ENCODE data around the gene MARCHF7. TPM values are rescaled to one million over a fixed set of nuclear protein-coding genes. Genes with fewer than 3 reads are reported as not detected.

MARCHF7 gene
- total and polyA plus RNA-seq, 2 experiments from 2014 or later: 71.2 to 166 TPM

GRCh38 chr2:159728629-159729028 lies 16.3 kb downstream of the MARCHF7 start:
- H3K36me3 ChIP-seq (replicated peaks; ENCODE audit: insufficient read depth, low read depth): peaks cover 2% of the 10 kb centered on the region
- H3K27ac ChIP-seq: no peak overlapping the region
- TF ChIP-seq EZH2 (IDR thresholded peaks at IDR 0.05; ENCODE audit: borderline replicate concordance): no peak
- no peak for TF ChIP-seq CTCF (IDR thresholded peaks at IDR 0.05; ENCODE audit: poor library complexity)
- TF ChIP-seq EZH2phosphoT487 (IDR thresholded peaks at IDR 0.05; ENCODE audit: low read depth, severe bottlenecking, unreplicated experiment): no peak
- H3K4me1 ChIP-seq (ENCODE audit: insufficient read depth): no peaks in the 10 kb centered on the region
- H3K9me2 ChIP-seq (replicated peaks; ENCODE audit: insufficient read depth): no peaks in the 10 kb centered on the region
- H3K79me2 ChIP-seq: peaks cover 98% of the 10 kb centered on the region
- DNase-seq (ENCODE audit: low spot score): no peak
- no peak overlapping the region for H3K4me3 ChIP-seq
- no peak overlapping the region for H2AFZ ChIP-seq
- peaks cover 90% of the 10 kb centered on the region for H4K20me1 ChIP-seq (ENCODE audit: insufficient read depth, poor library complexity, severe bottlenecking)
- H3K4me2 ChIP-seq: no peak overlapping the region
- H3K27me3 ChIP-seq: no peaks in the 10 kb centered on the region
- H3K9me3 ChIP-seq (ENCODE audit: low read depth): no peaks in the 10 kb centered on the region
- 87% methylated on average over 3 of the region's 3 CpGs for WGBS (ENCODE audit: low lambda C conversion rate, missing lambda C conversion rate)

DNA sequence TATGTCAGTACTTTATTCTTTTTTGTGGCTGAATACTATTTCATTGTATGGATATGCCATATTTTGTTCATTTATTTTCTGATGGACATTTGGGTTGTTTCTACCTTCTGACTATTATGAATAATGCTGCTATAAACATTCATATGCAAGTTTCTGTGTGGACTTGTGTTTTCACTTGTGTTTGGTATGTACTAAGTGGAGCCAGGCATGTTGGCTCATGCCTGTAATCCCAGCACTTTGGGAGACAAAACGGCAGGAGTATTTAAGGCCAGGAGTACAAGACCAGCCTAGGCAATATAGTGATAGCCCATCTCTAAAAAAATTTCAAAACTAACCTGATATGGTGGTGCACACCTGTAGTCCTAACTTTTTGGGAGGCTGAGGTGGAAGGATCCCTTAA lies 23.3 kb downstream of the MARCHF7 start:
- no peak overlapping the region for H3K4me2 ChIP-seq
- H3K4me1 ChIP-seq (ENCODE audit: insufficient read depth): no peaks in the 10 kb centered on the region
- H3K27me3 ChIP-seq: no peaks in the 10 kb centered on the region
- H3K9me3 ChIP-seq (ENCODE audit: low read depth): no peaks in the 10 kb centered on the region
- WGBS (ENCODE audit: low lambda C conversion rate, missing lambda C conversion rate): 100% methylated on average over 1 of the region's 1 CpG
- peaks cover 98% of the 10 kb centered on the region for H3K79me2 ChIP-seq
- H3K4me3 ChIP-seq: no peak overlapping the region
- H2AFZ ChIP-seq: no peak overlapping the region
- H4K20me1 ChIP-seq (ENCODE audit: insufficient read depth, poor library complexity, severe bottlenecking): peaks cover 55% of the 10 kb centered on the region
- DNase-seq (ENCODE audit: low spot score): no peak
- no peaks in the 10 kb centered on the region for H3K9me2 ChIP-seq (replicated peaks; ENCODE audit: insufficient read depth)
- H3K36me3 ChIP-seq (replicated peaks; ENCODE audit: insufficient read depth, low read depth): no peaks in the 10 kb centered on the region
- no peak overlapping the region for H3K27ac ChIP-seq
- TF ChIP-seq EZH2phosphoT487 (IDR thresholded peaks at IDR 0.05; ENCODE audit: low read depth, severe bottlenecking, unreplicated experiment) (no peak), EZH2 (IDR thresholded peaks at IDR 0.05; ENCODE audit: borderline replicate concordance) (no peak), CTCF (IDR thresholded peaks at IDR 0.05; ENCODE audit: poor library complexity) (no peak)

GRCh38 chr2:159736048-159736447 lies 23.7 kb downstream of the MARCHF7 start:
- no peak overlapping the region for H3K4me2 ChIP-seq
- H2AFZ ChIP-seq: no peak overlapping the region
- no peak for TF ChIP-seq EZH2phosphoT487 (IDR thresholded peaks at IDR 0.05; ENCODE audit: low read depth, severe bottlenecking, unreplicated experiment)
- no peak for TF ChIP-seq EZH2 (IDR thresholded peaks at IDR 0.05; ENCODE audit: borderline replicate concordance)
- TF ChIP-seq CTCF (IDR thresholded peaks at IDR 0.05; ENCODE audit: poor library complexity): no peak
- H3K9me3 ChIP-seq (ENCODE audit: low read depth): no peaks in the 10 kb centered on the region
- H3K36me3 ChIP-seq (replicated peaks; ENCODE audit: insufficient read depth, low read depth): no peaks in the 10 kb centered on the region
- 85% methylated on average over 3 of the region's 3 CpGs for WGBS (ENCODE audit: low lambda C conversion rate, missing lambda C conversion rate)
- H3K9me2 ChIP-seq (replicated peaks; ENCODE audit: insufficient read depth): no peaks in the 10 kb centered on the region
- no peaks in the 10 kb centered on the region for H3K27me3 ChIP-seq
- no peaks in the 10 kb centered on the region for H3K4me1 ChIP-seq (ENCODE audit: insufficient read depth)
- no peak overlapping the region for H3K27ac ChIP-seq
- H3K4me3 ChIP-seq: no peak overlapping the region
- H3K79me2 ChIP-seq: peaks cover 98% of the 10 kb centered on the region
- peaks cover 55% of the 10 kb centered on the region for H4K20me1 ChIP-seq (ENCODE audit: insufficient read depth, poor library complexity, severe bottlenecking)
- no peak for DNase-seq (ENCODE audit: low spot score)

Measured in hepatocyte (in vitro differentiated cells).